HEK293 (cell line): Measurements from ENCODE around the gene CLSTN1.
A peak's percentile ranks its signal among the peaks of the same experiment; 100 is the strongest.

Experiments used
- CTCF ChIP-seq: fragments of 450-650 bp; formaldehyde crosslinking; IDR thresholded peaks from 2 replicates; pipeline ENCODE4 v1.5.1; 2016; ENCODE audit warnings: missing biosample characterization, missing genetic modification characterization
- KLF8 ChIP-seq: fragments of 450-650 bp; formaldehyde crosslinking; IDR thresholded peaks from 2 replicates; pipeline ENCODE4 v1.5.1; 2016; ENCODE audit warnings: missing biosample characterization, missing genetic modification characterization
- OSR2 ChIP-seq: fragments of 450-650 bp; formaldehyde crosslinking; IDR thresholded peaks from 2 replicates; pipeline ENCODE4 v1.5.1; 2016; ENCODE audit warnings: missing biosample characterization, missing genetic modification characterization
- OVOL3 ChIP-seq: fragments of 450-650 bp; formaldehyde crosslinking; IDR thresholded peaks from 2 replicates; pipeline ENCODE4 v1.5.1; 2016; ENCODE audit warnings: missing biosample characterization, missing genetic modification characterization
- REST ChIP-seq: fragments of 450-650 bp; formaldehyde crosslinking; IDR thresholded peaks from 2 replicates; pipeline ENCODE4 v1.5.1; 2016; ENCODE audit warnings: missing biosample characterization, missing genetic modification characterization
- TCF7L2 ChIP-seq: IDR thresholded peaks from 2 replicates; pipeline ENCODE4 v1.6.1; 2011; ENCODE audit warnings: low read depth, mild to moderate bottlenecking, inconsistent platforms, low read length, moderate library complexity, borderline replicate concordance
- ZBTB17 ChIP-seq: fragments of 450-650 bp; formaldehyde crosslinking; IDR thresholded peaks from 2 replicates; pipeline ENCODE4 v1.5.1; 2016; ENCODE audit warnings: missing biosample characterization, missing genetic modification characterization
- ZNF10 ChIP-seq: fragments of 450-650 bp; formaldehyde crosslinking; IDR thresholded peaks from 2 replicates; pipeline ENCODE4 v1.5.1; 2017; ENCODE audit warnings: missing biosample characterization, missing genetic modification characterization
- ZNF146 ChIP-seq: fragments of 450-650 bp; formaldehyde crosslinking; IDR thresholded peaks from 2 replicates; pipeline ENCODE4 v1.5.1; 2016; ENCODE audit warnings: missing biosample characterization, missing genetic modification characterization
- ZNF16 ChIP-seq: fragments of 450-650 bp; formaldehyde crosslinking; IDR thresholded peaks from 2 replicates; pipeline ENCODE4 v1.5.1; 2016; ENCODE audit warnings: low read depth, missing biosample characterization, missing genetic modification characterization
- ZNF174 ChIP-seq: fragments of 450-650 bp; formaldehyde crosslinking; IDR thresholded peaks from 2 replicates; pipeline ENCODE4 v1.5.0; 2017; ENCODE audit warnings: missing biosample characterization, mild to moderate bottlenecking, missing genetic modification characterization
- ZNF18 ChIP-seq: fragments of 450-650 bp; formaldehyde crosslinking; IDR thresholded peaks from 2 replicates; pipeline ENCODE4 v1.5.1; 2016; ENCODE audit warnings: missing biosample characterization, missing genetic modification characterization
- ZNF239 ChIP-seq: fragments of 450-650 bp; formaldehyde crosslinking; IDR thresholded peaks from 2 replicates; pipeline ENCODE4 v1.5.1; 2016; ENCODE audit warnings: missing biosample characterization, missing genetic modification characterization
- ZNF302 ChIP-seq: fragments of 450-650 bp; formaldehyde crosslinking; IDR thresholded peaks from 2 replicates; pipeline ENCODE4 v1.5.1; 2016; ENCODE audit warnings: missing biosample characterization, missing genetic modification characterization, low read depth
- ZNF311 ChIP-seq: fragments of 450-650 bp; formaldehyde crosslinking; IDR thresholded peaks from 2 replicates; pipeline ENCODE4 v1.5.1; 2017; ENCODE audit warnings: missing biosample characterization, missing genetic modification characterization, borderline replicate concordance
- ZNF37A ChIP-seq: fragments of 450-650 bp; IDR thresholded peaks from 2 replicates; pipeline ENCODE4 v1.5.1; 2018; ENCODE audit warnings: missing biosample characterization, missing genetic modification characterization
- ZNF426 ChIP-seq: fragments of 450-650 bp; formaldehyde crosslinking; IDR thresholded peaks from 2 replicates; pipeline ENCODE4 v1.5.1; 2017; ENCODE audit warnings: missing biosample characterization, missing genetic modification characterization, mild to moderate bottlenecking, inconsistent platforms, moderate library complexity
- ZNF530 ChIP-seq: fragments of 450-650 bp; formaldehyde crosslinking; IDR thresholded peaks from 2 replicates; pipeline ENCODE4 v1.5.1; 2016; ENCODE audit warnings: low read depth, missing biosample characterization, missing genetic modification characterization
- ZNF555 ChIP-seq: fragments of 450-650 bp; formaldehyde crosslinking; conservative IDR thresholded peaks from 2 replicates; pipeline ENCODE4 v1.5.1; 2017; ENCODE audit warnings: missing biosample characterization, mild to moderate bottlenecking, missing genetic modification characterization, inconsistent platforms
- ZNF560 ChIP-seq: fragments of 450-650 bp; formaldehyde crosslinking; IDR thresholded peaks from 2 replicates; pipeline ENCODE4 v1.5.1; 2017; ENCODE audit warnings: missing biosample characterization, missing genetic modification characterization, borderline replicate concordance
- ZNF600 ChIP-seq: fragments of 450-650 bp; formaldehyde crosslinking; IDR thresholded peaks from 2 replicates; pipeline ENCODE4 v1.5.1; 2016; ENCODE audit warnings: missing biosample characterization, missing genetic modification characterization
- ZNF639 ChIP-seq: fragments of 450-650 bp; formaldehyde crosslinking; IDR thresholded peaks from 2 replicates; pipeline ENCODE4 v1.5.1; 2016; ENCODE audit warnings: missing biosample characterization, missing genetic modification characterization
- ZNF654 ChIP-seq: fragments of 450-650 bp; formaldehyde crosslinking; IDR thresholded peaks from 2 replicates; pipeline ENCODE4 v1.5.1; 2016; ENCODE audit warnings: low read depth, missing biosample characterization, missing genetic modification characterization
- ZNF791 ChIP-seq: fragments of 450-650 bp; formaldehyde crosslinking; IDR thresholded peaks from 2 replicates; pipeline ENCODE4 v1.5.1; 2016; ENCODE audit warnings: missing biosample characterization, missing genetic modification characterization
- ZNF837 ChIP-seq: fragments of 450-650 bp; formaldehyde crosslinking; IDR thresholded peaks from 2 replicates; pipeline ENCODE4 v1.5.1; 2016; ENCODE audit warnings: missing biosample characterization, missing genetic modification characterization
- ZSCAN16 ChIP-seq: fragments of 450-650 bp; formaldehyde crosslinking; IDR thresholded peaks from 2 replicates; pipeline ENCODE4 v1.5.1; 2016; ENCODE audit warnings: missing biosample characterization, missing genetic modification characterization
- TF ChIP-seq, protein P1 (sequence below): fragments of 450-650 bp; formaldehyde crosslinking; IDR thresholded peaks from 2 replicates; pipeline ENCODE4 v1.5.1; 2016; ENCODE audit warnings: missing biosample characterization, missing genetic modification characterization, borderline replicate concordance
- TF ChIP-seq, protein P2 (sequence below): fragments of 450-650 bp; formaldehyde crosslinking; IDR thresholded peaks from 2 replicates; pipeline ENCODE4 v1.5.1; 2017; ENCODE audit warnings: missing biosample characterization, missing genetic modification characterization

Gene CLSTN1

GRCh38 chr1:9689011-9689706, 134.6 kb downstream of the CLSTN1 start (continued):
- TF ChIP-seq ZNF302 (tag by site-specific recombination): no peak
- TF ChIP-seq ZNF530: no peak
- no peak for TF ChIP-seq REST
- TF ChIP-seq TCF7L2: no peak
- peak; percentile 82 for TF ChIP-seq ZBTB17 (tag by site-specific recombination)
- TF ChIP-seq ZNF239 (tag by site-specific recombination): no peak
- TF ChIP-seq ZNF837 (tag by site-specific recombination): no peak
- TF ChIP-seq, protein P1, sequence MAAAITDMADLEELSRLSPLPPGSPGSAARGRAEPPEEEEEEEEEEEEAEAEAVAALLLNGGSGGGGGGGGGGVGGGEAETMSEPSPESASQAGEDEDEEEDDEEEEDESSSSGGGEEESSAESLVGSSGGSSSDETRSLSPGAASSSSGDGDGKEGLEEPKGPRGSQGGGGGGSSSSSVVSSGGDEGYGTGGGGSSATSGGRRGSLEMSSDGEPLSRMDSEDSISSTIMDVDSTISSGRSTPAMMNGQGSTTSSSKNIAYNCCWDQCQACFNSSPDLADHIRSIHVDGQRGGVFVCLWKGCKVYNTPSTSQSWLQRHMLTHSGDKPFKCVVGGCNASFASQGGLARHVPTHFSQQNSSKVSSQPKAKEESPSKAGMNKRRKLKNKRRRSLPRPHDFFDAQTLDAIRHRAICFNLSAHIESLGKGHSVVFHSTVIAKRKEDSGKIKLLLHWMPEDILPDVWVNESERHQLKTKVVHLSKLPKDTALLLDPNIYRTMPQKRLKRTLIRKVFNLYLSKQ: no peak
- no peak for TF ChIP-seq ZNF654 (tag by site-specific recombination)
- TF ChIP-seq, protein P2, sequence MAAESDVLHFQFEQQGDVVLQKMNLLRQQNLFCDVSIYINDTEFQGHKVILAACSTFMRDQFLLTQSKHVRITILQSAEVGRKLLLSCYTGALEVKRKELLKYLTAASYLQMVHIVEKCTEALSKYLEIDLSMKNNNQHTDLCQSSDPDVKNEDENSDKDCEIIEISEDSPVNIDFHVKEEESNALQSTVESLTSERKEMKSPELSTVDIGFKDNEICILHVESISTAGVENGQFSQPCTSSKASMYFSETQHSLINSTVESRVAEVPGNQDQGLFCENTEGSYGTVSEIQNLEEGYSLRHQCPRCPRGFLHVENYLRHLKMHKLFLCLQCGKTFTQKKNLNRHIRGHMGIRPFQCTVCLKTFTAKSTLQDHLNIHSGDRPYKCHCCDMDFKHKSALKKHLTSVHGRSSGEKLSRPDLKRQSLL: no peak
- TF ChIP-seq ZNF639 (tag by site-specific recombination): no peak
- no peak for TF ChIP-seq OVOL3 (tag by site-specific recombination)
- no peak for TF ChIP-seq ZNF174 (tag by site-specific recombination)
- TF ChIP-seq ZNF37A (tag by site-specific recombination): no peak
- no peak for TF ChIP-seq ZNF18
- TF ChIP-seq CTCF (tag by site-specific recombination): no peak
- TF ChIP-seq ZNF311: no peak
- no peak for TF ChIP-seq ZSCAN16 (tag by site-specific recombination)
- TF ChIP-seq ZNF10 (tag by site-specific recombination): no peak
- TF ChIP-seq ZNF146: no peak
- TF ChIP-seq ZNF426 (tag by site-specific recombination): no peak
- TF ChIP-seq KLF8: no peak
- TF ChIP-seq ZNF600 (tag by site-specific recombination): no peak
- no peak for TF ChIP-seq ZNF560 (tag by site-specific recombination)
- TF ChIP-seq OSR2 (tag by site-specific recombination): no peak
- no peak for TF ChIP-seq ZNF555 (tag by site-specific recombination)
- no peak for TF ChIP-seq ZNF791 (tag by site-specific recombination)
- TF ChIP-seq ZNF16 (tag by site-specific recombination): no peak
